ENCODE results near the gene POLR3G.

DNA sequence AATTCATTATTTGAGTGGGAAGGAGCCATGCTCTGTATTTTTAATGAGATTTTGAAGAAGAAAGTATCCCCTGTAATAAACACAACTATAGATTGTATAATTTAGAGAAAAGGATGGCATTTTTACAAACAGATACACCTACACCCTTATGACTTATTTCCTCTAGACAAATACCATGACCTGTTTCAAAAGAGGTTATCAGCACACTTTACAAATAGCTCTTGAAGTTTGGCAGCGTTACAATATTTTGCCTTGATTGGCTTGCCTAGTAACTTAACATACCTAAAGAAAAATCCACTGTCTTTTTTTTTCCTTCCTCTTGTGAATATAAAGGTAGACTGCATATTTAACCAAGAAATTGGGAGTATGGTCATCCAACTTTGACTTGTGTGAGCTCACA, 36.6 kb upstream of the POLR3G start:
- TF ChIP-seq, protein P1, sequence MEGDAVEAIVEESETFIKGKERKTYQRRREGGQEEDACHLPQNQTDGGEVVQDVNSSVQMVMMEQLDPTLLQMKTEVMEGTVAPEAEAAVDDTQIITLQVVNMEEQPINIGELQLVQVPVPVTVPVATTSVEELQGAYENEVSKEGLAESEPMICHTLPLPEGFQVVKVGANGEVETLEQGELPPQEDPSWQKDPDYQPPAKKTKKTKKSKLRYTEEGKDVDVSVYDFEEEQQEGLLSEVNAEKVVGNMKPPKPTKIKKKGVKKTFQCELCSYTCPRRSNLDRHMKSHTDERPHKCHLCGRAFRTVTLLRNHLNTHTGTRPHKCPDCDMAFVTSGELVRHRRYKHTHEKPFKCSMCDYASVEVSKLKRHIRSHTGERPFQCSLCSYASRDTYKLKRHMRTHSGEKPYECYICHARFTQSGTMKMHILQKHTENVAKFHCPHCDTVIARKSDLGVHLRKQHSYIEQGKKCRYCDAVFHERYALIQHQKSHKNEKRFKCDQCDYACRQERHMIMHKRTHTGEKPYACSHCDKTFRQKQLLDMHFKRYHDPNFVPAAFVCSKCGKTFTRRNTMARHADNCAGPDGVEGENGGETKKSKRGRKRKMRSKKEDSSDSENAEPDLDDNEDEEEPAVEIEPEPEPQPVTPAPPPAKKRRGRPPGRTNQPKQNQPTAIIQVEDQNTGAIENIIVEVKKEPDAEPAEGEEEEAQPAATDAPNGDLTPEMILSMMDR (IDR thresholded peaks at IDR 0.05) = no peak
- no peak for TF ChIP-seq EP300 (IDR thresholded peaks at IDR 0.05)
- TF ChIP-seq POLR2A (IDR thresholded peaks at IDR 0.05) = no peak
